H1 (cell line): ENCODE results near the gene CLEC1A.

Experiments used
- JUND ChIP-seq: IDR thresholded peaks from 2 replicates; pipeline ENCODE4 v1.6.1; 2011; ENCODE audit warnings: mild to moderate bottlenecking, improper control_type of control experiment, low read length
- KDM1A ChIP-seq: fragments of 200-600, 300-600 bp; sonication (generic); IDR thresholded peaks from 2 replicates; pipeline ENCODE4 v1.7.1; 2016; ENCODE audit warnings: mild to moderate bottlenecking, low read length, borderline replicate concordance
- MAFK ChIP-seq: IDR thresholded peaks from 2 replicates; pipeline ENCODE4 v1.6.1; 2012; ENCODE audit warnings: low read depth, mild to moderate bottlenecking, improper control_type of control experiment, low read length
- POLR2A ChIP-seq, 2 experiments: IDR thresholded peaks; 1 replicate in 1 of 2; 2 replicates in 1 of 2; pipeline ENCODE4 v1.6.1; 2011; ENCODE audit warnings: low read depth in 2 of 2, low read length in 2 of 2, mild to moderate bottlenecking in 2 of 2; ENCODE audit errors: control extremely low read depth in 1 of 2
- RFX5 ChIP-seq: IDR thresholded peaks from 2 replicates; pipeline ENCODE4 v1.6.1; 2011; ENCODE audit warnings: low read depth, low read length, improper control_type of control experiment, borderline replicate concordance
- TF ChIP-seq, protein P1 (sequence below), 3 experiments: IDR thresholded peaks; 1 replicate in 2 of 3; 2 replicates in 1 of 3; pipeline versions ENCODE4 v1.5.1 to v1.6.1; 2011; ENCODE audit warnings: low read length in 3 of 3, mild to moderate bottlenecking in 3 of 3, inconsistent platforms in 2 of 3, low read depth in 1 of 3, moderate library complexity in 1 of 3; ENCODE audit not compliant: insufficient read depth in 1 of 3; ENCODE audit errors: control extremely low read depth in 1 of 3
- TF ChIP-seq, protein P2 (sequence below): IDR thresholded peaks from 2 replicates; pipeline ENCODE4 v1.6.1; 2011; ENCODE audit warnings: low read length, improper control_type of control experiment

DNA sequence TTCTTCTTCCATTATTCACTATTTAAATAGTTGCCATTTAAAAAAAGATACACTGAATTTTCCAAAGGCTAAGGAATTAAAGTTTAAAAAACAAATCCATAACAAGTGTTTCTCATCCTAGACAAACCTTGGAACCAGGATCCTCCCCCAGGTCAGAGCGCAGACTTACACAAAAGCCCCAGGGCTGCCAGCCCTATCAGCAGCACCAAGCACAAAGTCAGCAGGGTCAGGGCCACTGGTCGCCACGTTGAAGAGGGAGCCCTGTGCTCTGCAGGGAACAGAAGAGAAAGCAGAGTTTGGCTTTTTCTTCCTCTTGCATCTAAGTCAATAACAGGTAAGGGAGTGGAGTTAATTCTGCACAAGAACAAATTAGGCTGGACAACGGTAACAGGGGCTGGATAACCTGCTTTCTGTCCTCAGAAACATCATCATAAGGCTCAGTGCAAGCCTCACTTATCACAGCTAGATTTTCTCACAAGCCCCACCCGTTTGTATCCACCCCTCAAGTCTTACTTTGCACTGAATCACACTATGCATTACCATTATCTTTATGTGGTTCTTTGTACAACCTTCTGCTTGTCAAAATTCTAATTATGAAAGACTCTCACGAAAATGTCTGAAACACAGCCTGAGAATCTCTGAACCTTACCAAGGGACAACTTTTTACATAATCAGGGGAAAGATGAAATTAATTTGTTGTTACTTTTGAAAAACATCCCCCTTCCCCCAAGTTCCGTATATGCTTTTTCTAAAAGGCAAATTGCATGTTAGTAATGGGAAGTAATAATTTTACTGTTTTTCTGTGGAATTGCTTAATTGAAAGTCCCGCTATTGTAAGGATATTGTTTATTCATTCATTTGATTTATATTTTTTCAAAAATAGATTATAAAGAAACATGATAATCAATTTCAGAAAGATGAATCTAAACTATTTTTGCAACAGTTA lies 9.6 kb downstream of the CLEC1A start:
- TF ChIP-seq JUND (no peak), RFX5 (no peak), MAFK (no peak), POLR2A (IDR thresholded peaks at IDR 0.05; ENCODE audit: control extremely low read depth in 1 of 2, low read depth in 2 of 2, low read length in 2 of 2) (no peak), KDM1A (no peak)
- TF ChIP-seq, protein P1, sequence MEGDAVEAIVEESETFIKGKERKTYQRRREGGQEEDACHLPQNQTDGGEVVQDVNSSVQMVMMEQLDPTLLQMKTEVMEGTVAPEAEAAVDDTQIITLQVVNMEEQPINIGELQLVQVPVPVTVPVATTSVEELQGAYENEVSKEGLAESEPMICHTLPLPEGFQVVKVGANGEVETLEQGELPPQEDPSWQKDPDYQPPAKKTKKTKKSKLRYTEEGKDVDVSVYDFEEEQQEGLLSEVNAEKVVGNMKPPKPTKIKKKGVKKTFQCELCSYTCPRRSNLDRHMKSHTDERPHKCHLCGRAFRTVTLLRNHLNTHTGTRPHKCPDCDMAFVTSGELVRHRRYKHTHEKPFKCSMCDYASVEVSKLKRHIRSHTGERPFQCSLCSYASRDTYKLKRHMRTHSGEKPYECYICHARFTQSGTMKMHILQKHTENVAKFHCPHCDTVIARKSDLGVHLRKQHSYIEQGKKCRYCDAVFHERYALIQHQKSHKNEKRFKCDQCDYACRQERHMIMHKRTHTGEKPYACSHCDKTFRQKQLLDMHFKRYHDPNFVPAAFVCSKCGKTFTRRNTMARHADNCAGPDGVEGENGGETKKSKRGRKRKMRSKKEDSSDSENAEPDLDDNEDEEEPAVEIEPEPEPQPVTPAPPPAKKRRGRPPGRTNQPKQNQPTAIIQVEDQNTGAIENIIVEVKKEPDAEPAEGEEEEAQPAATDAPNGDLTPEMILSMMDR (IDR thresholded peaks at IDR 0.05; ENCODE audit: control extremely low read depth in 1 of 3, insufficient read depth in 1 of 3, low read depth in 1 of 3, low read length in 3 of 3) = no peak
- TF ChIP-seq, protein P2, sequence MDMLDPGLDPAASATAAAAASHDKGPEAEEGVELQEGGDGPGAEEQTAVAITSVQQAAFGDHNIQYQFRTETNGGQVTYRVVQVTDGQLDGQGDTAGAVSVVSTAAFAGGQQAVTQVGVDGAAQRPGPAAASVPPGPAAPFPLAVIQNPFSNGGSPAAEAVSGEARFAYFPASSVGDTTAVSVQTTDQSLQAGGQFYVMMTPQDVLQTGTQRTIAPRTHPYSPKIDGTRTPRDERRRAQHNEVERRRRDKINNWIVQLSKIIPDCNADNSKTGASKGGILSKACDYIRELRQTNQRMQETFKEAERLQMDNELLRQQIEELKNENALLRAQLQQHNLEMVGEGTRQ = no peak
